ENCODE data around the gene TSHR. TPM values are rescaled to one million over a fixed set of nuclear protein-coding genes. Genes with fewer than 3 reads are reported as not detected.

The TSHR gene
- total and polyA plus RNA-seq, 2 donors (not counting 3 experiments of a cell fraction or from before 2014, with no cell fraction given): not detected

DNA sequence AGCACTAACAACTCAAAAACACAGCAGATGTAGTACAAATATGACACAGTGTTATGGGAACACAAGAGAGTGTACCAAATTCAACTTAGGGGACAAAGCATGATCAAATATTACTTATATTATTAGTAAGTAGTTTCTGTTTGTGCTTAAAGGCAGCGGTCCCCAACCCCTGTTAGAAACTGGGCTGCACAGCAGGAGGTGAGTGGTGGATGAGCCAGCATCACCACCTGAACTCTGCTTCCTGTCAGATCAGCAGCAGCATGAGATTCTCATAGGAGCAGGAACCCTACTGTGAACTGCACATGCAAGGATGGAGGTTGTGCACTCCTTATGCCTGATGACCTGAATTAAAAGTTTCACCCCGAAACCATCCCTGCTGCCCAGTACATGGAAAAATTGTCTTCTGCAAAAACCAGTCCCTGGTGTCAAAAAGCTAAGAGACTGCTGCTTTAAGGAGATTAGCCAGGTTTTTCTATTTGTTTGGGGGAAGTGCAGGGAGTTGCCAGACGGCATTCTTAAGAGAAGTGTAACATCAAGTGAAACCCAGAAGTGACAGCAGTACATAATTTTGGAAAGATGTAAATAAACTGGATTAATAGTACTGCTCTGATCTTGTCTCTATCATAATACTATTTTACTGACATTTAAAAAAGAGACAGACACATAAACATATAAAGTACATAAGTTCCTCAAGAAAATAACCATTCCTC lies 238.7 kb downstream of the TSHR start:
- Histone ChIP-seq H3K9me1 (replicated peaks; ENCODE audit: control insufficient read depth, extremely low read depth, insufficient read depth, low read length) (no peaks in the 10 kb centered on the region), H3K9ac (replicated peaks; ENCODE audit: extremely low read depth, insufficient read depth, low read length) (no peak overlapping the region), H3K4me2 (ENCODE audit: insufficient read depth, low read length) (no peak overlapping the region), H3K9me3 (replicated peaks; ENCODE audit: control insufficient read depth, insufficient read depth, low read length) (no peaks in the 10 kb centered on the region), H3K27ac (ENCODE audit: insufficient read depth, low read depth, low read length) (no peak overlapping the region), H3K27me3 (ENCODE audit: control insufficient read depth in 2 of 2, insufficient read depth in 2 of 2, low read length in 2 of 2) (no peaks in the 10 kb centered on the region), H3K79me2 (ENCODE audit: control insufficient read depth, insufficient read depth, low read length) (peaks cover 11% of the 10 kb centered on the region), H2AFZ (ENCODE audit: low read depth, low read length) (no peak overlapping the region), H3K36me3 (ENCODE audit: control insufficient read depth in 2 of 2, extremely low read depth in 1 of 2, insufficient read depth in 2 of 2, low read length in 2 of 2) (peaks cover 6 to 16% of the 10 kb centered on the region in 2 experiments), H3K4me1 (ENCODE audit: control insufficient read depth, extremely low read depth, insufficient read depth, low read length) (no peaks in the 10 kb centered on the region), H3K4me3 (replicated peaks in 1 of 3; ENCODE audit: insufficient read depth in 1 of 3, low read depth in 1 of 3, low read length in 3 of 3) (no peak overlapping the region), H4K20me1 (replicated peaks; ENCODE audit: control insufficient read depth, extremely low read depth, insufficient read depth, low read length) (no peaks in the 10 kb centered on the region)
- CTCF ChIA-PET: no interaction called here
- no peak for TF ChIP-seq POLR2AphosphoS5 (IDR thresholded peaks at IDR 0.05; ENCODE audit: insufficient read depth, low read depth, low read length)
- no peak for TF ChIP-seq EZH2 (IDR thresholded peaks at IDR 0.05; ENCODE audit: borderline replicate concordance, low read depth, low read length, severe bottlenecking)
- TF ChIP-seq, protein P1, sequence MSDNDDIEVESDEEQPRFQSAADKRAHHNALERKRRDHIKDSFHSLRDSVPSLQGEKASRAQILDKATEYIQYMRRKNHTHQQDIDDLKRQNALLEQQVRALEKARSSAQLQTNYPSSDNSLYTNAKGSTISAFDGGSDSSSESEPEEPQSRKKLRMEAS (IDR thresholded peaks at IDR 0.05; ENCODE audit: insufficient read depth, insufficient read length): no peak
- TF ChIP-seq FOS (IDR thresholded peaks at IDR 0.05; ENCODE audit: borderline replicate concordance, insufficient read depth, low read length): no peak
- TF ChIP-seq GATA2 (IDR thresholded peaks at IDR 0.05; ENCODE audit: insufficient read depth, insufficient read length, low read depth, low read length): no peak
- no peak for TF ChIP-seq POLR2A (IDR thresholded peaks at IDR 0.05; ENCODE audit: low read depth, low read length)
- TF ChIP-seq JUN (IDR thresholded peaks at IDR 0.05; ENCODE audit: borderline replicate concordance, insufficient read depth, insufficient read length, low read depth): no peak
- no peak for TF ChIP-seq MYC (IDR thresholded peaks at IDR 0.05; ENCODE audit: low read depth, low read length)
- TF ChIP-seq, protein P2, sequence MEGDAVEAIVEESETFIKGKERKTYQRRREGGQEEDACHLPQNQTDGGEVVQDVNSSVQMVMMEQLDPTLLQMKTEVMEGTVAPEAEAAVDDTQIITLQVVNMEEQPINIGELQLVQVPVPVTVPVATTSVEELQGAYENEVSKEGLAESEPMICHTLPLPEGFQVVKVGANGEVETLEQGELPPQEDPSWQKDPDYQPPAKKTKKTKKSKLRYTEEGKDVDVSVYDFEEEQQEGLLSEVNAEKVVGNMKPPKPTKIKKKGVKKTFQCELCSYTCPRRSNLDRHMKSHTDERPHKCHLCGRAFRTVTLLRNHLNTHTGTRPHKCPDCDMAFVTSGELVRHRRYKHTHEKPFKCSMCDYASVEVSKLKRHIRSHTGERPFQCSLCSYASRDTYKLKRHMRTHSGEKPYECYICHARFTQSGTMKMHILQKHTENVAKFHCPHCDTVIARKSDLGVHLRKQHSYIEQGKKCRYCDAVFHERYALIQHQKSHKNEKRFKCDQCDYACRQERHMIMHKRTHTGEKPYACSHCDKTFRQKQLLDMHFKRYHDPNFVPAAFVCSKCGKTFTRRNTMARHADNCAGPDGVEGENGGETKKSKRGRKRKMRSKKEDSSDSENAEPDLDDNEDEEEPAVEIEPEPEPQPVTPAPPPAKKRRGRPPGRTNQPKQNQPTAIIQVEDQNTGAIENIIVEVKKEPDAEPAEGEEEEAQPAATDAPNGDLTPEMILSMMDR (IDR thresholded peaks at IDR 0.05; ENCODE audit: extremely low read depth in 1 of 2, insufficient read depth in 1 of 2, low read depth in 1 of 2, low read length in 2 of 2): no peak
- POLR2A ChIA-PET: no interaction called here
- intact Hi-C loops (cut with micrococcal nuclease): no loop called here
- dilution Hi-C loops (cut with MboI; ENCODE audit: extremely low pct_ligation_motif_present, low sequenced_read_pairs): no loop called here
- DNase-seq (ENCODE audit: low read depth, low spot score) (no peak), FAIRE-seq (no peak)
- no TSS peak for BruUV-seq (replicated peaks)

Other genes with a start within 250 kb of the TSHR start
- 22.9 and 23.7 TPM in 2 replicates for gene CEP128, start 13.9 kb upstream of the TSHR start, total RNA-seq
- 0.72 and 0.91 TPM in 2 replicates for gene CEP128, start 13.9 kb upstream of the TSHR start, polyA plus RNA-seq